ENCODE data around the gene APEH.
A peak's percentile ranks its signal among the peaks of the same experiment; 100 is the strongest.

Gene APEH

DNA sequence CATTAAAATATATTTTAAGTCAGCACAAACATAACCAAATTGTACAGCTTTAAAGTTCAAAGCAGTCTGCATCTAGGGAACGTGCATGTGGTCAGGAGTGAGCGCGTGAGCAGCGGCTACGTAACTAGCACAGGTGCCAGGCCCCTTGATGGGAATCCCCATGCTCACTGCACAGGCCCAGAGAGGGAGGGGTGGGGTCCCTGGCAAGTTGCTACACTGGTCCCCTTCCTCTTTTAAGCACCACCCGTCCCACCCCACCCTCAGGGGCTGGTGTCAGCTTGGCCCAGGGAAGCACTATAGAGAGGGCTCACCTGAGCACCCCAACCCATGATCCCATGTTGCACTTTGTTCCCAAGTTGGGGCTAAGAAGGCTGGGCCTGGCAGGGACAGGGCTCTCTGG, 50.4 kb downstream of the APEH start:
- Histone ChIP-seq H3K27me3 (ENCODE audit: insufficient read depth, low read depth, severe bottlenecking) (no peaks in the 10 kb centered on the region), H3K4me3 (ENCODE audit: low read depth, low read length) (peak overlapping the region; percentile 88), H3K9me3 (ENCODE audit: severe bottlenecking) (no peaks in the 10 kb centered on the region), H3K27ac (peak overlapping the region; percentile 86), H3K36me3 (peaks cover 59% of the 10 kb centered on the region)
- TF ChIP-seq, protein P1, sequence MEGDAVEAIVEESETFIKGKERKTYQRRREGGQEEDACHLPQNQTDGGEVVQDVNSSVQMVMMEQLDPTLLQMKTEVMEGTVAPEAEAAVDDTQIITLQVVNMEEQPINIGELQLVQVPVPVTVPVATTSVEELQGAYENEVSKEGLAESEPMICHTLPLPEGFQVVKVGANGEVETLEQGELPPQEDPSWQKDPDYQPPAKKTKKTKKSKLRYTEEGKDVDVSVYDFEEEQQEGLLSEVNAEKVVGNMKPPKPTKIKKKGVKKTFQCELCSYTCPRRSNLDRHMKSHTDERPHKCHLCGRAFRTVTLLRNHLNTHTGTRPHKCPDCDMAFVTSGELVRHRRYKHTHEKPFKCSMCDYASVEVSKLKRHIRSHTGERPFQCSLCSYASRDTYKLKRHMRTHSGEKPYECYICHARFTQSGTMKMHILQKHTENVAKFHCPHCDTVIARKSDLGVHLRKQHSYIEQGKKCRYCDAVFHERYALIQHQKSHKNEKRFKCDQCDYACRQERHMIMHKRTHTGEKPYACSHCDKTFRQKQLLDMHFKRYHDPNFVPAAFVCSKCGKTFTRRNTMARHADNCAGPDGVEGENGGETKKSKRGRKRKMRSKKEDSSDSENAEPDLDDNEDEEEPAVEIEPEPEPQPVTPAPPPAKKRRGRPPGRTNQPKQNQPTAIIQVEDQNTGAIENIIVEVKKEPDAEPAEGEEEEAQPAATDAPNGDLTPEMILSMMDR (IDR thresholded peaks at IDR 0.05; ENCODE audit: low read depth, low read length): no peak
- DNase-seq: no peak

DNA sequence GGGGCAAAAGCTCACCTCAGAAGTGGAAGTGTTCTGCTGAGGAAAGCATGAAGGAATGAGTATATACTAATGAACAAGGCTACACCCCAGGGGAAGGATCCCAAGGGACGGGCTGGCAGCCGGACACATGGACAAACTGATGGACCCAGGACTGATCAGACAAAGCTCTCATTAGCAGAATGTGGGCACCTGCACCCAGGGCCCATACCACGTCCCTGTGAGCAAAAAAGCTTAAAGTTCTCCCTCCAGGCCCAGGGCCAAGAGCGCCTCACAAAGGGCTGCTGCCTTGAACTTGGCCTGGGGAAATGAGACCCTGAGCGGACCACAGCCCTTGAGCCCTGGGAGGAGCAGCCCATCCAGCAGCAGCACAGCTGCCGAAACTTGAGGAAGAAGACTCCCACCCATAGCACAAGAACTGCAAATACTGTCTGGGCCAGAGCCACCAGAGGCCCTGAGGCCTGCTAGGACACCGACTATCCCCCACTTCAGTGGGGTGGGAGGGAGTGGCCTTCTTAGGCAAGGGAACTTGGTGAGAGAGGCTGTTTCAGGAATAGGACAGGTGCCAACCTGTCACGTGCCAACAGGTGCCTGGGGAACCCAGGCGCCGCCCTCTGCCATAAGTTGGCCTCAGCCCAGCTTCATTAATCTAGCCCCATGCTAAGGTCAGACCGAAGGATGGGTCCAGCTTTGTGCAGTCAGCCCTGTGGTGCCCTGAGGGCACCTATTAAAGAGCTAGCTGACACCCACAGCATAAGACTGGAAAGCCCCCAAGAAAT, 51.9 kb downstream of the APEH start:
- TF ChIP-seq, protein P1 (IDR thresholded peaks at IDR 0.05; ENCODE audit: low read depth, low read length): no peak
- Histone ChIP-seq H3K36me3 (peaks cover 59% of the 10 kb centered on the region), H3K27me3 (ENCODE audit: insufficient read depth, low read depth, severe bottlenecking) (no peaks in the 10 kb centered on the region), H3K4me3 (ENCODE audit: low read depth, low read length) (no peak overlapping the region), H3K9me3 (ENCODE audit: severe bottlenecking) (no peaks in the 10 kb centered on the region), H3K27ac (no peak overlapping the region)
- DNase-seq: no peak

DNA sequence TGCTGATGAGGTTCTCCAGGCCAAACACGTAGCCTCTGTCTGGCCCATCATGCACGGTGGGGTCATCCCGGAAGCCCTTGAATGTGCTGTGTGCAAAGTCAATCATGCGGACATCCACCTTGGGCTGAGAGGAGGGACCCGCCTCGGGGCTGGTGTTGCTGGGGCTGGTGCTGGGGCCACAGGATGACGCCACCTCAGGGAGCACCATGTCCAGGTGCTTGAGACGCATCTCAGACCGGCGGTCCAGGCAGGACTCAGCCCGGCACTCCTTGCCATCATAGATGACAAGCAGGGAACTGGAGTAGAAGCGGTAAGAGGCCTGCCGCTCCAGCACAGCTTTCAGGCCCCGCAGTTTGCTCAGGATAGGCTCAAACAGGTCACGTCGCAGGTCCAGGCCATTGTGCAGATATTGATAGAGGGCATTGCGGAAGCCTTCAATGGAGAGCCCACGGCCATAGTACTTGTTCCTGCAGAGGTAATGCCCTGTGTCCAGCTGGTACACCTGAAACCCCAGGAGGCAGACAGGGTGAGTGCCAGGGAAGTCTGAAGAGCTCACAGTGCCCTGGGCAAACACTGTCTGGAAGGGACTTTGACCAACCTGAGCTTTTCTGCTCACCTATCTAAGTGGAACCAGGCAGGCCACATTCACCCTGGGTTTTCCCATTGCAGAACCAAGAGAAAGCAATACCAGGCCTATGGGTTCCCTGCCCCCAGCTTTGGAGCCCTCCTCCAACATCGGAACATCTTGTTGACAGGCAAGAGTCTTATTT, 53.2 kb downstream of the APEH start:
- Histone ChIP-seq H3K27ac (no peak overlapping the region), H3K27me3 (ENCODE audit: insufficient read depth, low read depth, severe bottlenecking) (no peaks in the 10 kb centered on the region), H3K4me3 (ENCODE audit: low read depth, low read length) (no peak overlapping the region), H3K9me3 (ENCODE audit: severe bottlenecking) (no peaks in the 10 kb centered on the region), H3K36me3 (peaks cover 57% of the 10 kb centered on the region)
- TF ChIP-seq, protein P1 (IDR thresholded peaks at IDR 0.05; ENCODE audit: low read depth, low read length): no peak
- DNase-seq: no peak

DNA sequence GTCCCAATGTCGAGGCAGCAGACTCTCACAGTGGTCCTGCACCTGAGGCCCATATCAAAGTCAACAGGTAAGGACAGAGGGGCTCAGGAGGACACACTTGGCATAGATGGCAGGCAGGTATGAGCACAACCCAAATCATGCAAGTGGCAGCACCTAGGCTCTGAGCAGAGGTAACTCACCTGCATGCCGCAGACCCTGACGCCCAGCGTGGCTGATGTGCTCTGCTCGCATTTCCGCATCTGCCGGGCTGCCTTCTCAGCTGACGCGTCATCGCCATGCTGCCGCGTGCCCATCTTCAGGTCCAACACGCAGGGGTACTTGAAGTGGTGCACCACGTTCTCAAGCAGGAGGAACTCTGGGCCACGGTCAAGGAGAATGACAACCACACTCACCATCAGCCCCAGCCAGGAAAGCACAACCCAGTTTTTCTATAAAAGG, 53.8 kb downstream of the APEH start:
- Histone ChIP-seq H3K9me3 (ENCODE audit: severe bottlenecking) (no peaks in the 10 kb centered on the region), H3K36me3 (peaks cover 57% of the 10 kb centered on the region), H3K27ac (no peak overlapping the region), H3K27me3 (ENCODE audit: insufficient read depth, low read depth, severe bottlenecking) (no peaks in the 10 kb centered on the region), H3K4me3 (ENCODE audit: low read depth, low read length) (no peak overlapping the region)
- TF ChIP-seq, protein P1 (IDR thresholded peaks at IDR 0.05; ENCODE audit: low read depth, low read length): no peak
- no peak for DNase-seq

DNA sequence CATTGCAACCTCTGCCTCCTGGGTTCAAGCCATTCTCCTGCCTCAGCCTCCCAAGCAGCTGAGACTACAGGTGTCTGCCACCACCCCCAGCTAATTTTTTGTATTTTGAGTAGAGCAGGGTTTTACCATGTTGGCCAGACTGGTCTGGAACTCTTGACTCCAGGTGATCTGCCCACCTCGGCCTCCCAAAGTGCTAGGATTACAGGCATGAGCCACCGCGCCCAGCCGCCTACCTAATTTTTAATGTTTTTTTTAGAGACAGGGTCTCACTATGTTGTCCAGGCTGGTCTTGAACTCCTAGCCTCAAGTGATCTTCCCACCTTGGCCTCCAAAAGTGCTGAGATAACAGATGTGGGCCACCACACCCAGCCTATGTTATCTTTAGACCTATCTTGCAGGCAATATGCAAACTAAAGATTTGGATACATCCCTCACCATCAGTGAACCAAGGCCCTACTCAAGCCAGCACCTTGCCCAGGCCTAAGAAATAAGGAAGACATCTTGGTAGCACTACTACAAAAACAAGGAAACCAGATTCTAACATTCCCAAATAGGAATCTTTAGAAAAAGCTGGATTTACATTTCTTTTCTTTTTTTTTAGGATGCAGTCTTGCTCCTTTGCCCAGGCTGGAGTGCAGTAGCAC, 55.9 kb downstream of the APEH start:
- Histone ChIP-seq H3K27me3 (ENCODE audit: insufficient read depth, low read depth, severe bottlenecking) (no peaks in the 10 kb centered on the region), H3K36me3 (peaks cover 72% of the 10 kb centered on the region), H3K27ac (no peak overlapping the region), H3K4me3 (ENCODE audit: low read depth, low read length) (no peak overlapping the region), H3K9me3 (ENCODE audit: severe bottlenecking) (no peaks in the 10 kb centered on the region)
- TF ChIP-seq, protein P1 (IDR thresholded peaks at IDR 0.05; ENCODE audit: low read depth, low read length): no peak
- no peak for DNase-seq
